Fibroblast of peridontal ligament (primary cell): ENCODE measurements around the gene ENTR1.
A peak's percentile ranks its signal among the peaks of the same experiment; 100 is the strongest.

Experiments
- DNase-seq: peaks from one replicate; pipeline ENCODE4 v3.0.0-alpha.2; 2010; ENCODE audit errors: extremely low read depth

The ENTR1 gene

DNA sequence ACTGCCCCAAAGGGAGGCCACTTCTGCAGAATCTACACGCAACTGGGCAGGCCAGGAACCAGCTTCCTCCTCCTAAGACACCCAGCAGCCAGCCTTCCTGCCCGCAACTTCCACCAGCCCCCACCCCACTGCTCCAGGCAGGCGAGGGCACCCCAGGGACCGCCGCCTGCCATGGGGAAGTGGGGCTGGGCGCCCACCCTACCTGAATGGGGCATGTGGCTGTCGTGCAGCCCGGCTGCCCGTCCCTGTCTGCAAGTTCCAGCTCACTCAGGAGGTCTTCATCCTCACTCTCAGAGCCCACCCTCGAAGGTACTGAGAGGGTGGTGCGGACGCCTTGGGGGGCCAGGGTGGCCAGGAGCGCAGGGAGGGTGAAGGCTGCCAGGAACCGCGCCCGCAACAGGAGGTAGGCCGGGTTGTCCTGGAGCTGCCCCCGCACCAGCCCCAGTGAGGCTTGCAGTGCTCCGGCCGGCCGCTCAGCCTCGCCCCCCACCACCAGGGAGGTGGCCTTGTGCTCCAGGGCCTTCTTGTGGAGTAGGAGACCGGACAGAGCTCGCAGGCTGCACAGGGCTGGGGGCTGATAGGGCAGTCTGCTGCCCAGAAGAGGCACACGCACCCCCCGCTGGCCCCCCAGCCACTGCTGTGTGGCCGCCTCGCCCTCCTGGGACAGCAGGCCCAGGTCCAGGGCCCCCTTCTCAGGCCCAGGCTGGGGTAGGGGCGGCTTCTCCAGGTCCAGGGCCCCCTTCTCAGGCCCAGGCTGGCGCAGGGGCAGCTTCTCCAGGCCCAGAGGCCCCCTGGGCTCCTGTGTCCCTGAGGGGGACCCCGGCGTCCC, 32.9 kb downstream of the ENTR1 start:
- DNase-seq, result no peak

DNA sequence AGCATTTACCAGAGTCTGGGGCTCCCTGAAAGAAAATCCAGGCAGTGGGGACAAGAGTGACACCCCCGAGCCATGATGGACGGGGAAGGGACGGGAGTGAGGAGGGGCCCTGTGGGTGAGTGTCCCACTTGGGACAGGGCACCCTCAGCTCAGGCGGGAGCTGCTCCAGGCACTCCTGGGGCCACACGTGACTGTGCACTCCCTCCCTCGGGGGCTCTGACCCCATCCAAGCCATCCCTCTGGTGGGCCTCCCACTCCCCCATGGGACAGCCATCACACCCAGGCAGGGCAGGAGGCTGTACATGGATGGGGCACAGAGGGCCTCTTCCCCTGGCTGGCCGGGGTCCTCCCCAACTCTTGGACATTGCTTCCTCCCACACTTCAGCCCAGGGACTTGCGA, 34.0 kb downstream of the ENTR1 start:
- DNase-seq, result no peak

DNA sequence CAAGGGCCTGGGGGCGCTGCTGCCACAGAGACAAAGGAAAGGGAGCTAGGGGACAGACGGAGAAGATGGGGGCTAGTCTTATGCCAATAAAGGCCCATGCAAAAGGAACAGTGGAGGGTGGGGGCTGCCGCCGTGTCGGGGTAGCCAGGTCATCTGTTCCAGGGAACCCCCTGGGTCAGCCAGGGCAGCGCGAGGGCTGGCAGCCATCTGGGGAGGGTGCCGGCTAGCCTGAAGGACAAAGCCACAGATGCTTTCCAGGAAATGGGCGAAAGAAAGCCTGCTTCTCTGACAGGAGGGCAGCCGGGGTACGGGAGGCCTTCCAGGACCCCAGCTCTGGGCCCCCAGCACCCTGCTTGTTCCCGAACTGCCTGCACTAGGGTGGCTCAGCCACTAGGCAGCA, 35.3 kb downstream of the ENTR1 start:
- no peak for DNase-seq

- DNase-seq, result no peak
These were observed 36.2 kb downstream of the ENTR1 start for GRCh38 chr9:136374183-136374575.

GRCh38 chr9:136373300-136374182, 36.9 kb downstream of the ENTR1 start, which contains the start of gene CARD9:
Gene CARD9, minus strand, starts transcription at chr9:136373669. Its CDS starts 1,591 bp downstream, at chr9:136372078.
- no peak for DNase-seq

DNA sequence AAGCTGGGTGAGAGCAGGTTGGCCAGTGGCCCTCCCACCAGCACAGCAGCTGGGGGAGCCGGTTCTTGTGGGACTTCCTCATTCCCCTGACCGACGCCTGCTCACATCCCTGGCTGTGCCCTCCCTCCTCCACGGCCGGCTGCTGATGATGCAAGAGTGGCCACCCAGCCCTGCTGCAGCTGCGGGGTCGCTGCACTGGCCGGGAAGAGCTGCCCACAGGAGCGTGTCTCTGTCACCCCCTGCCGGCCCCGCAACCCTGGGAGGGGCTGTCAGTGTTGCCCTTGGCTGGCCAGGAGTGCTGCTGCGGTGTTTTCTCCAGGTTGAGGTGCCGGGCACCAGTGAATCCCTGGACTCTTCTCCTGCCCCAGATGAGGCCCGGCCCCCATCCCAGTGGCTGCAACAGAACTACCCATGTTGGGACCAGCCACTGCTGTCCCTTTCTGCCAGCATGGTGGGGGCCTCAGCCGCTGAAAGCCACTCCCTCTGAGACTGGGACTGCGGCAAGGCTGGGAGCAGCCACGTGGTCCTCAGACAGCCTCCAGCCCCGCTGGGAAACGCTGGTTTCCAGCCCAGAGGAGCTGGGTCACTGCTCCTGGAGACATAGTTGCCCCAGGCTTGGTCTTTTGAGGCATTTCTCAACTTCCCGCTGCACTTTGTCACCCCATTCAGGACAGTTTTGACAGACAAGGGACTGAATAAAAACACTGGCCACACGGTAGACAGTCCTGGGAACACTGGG, 37.7 kb downstream of the ENTR1 start:
- DNase-seq, result peak; percentile 67

DNA sequence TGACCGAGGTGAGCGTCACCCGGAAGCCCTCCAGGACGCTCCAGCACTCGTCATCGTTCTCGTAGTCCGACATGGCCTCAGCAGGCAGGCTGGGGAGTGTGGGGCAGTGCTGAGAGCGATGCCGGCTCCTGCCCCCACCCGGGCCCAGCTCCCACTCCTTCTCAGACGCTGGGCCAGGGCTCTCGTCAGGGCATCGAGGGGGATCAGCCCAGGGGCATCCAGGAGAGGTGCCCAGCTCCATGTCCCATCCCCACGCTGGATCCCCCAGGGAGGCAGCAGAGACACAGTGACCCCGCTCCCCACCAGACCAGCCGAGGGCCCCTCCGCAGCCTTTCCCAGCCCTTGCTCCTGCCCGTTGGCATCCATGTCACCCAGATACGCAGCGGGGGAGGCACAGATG, 38.4 kb downstream of the ENTR1 start:
- no peak for DNase-seq

DNA sequence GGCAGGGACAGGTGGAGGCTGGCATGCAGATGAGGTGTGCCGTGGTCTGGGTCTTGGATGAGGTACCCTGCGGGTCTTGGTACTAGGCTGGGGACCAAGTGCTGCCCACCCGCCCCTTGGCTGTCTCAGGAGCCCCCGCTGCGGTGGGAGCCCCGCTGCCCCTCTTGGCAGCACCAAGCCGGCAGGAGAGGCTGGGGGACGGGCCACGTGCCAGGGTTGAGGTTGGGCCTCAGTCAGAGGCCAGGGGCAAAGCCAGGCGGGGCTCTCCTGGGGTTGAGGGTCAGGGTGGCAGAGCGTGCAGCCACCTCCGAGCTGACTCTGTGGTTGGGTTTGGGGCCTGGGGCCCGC, 38.9 kb downstream of the ENTR1 start:
- DNase-seq, result no peak

- no peak for DNase-seq
These were observed 39.5 kb downstream of the ENTR1 start for GRCh38 chr9:136370687-136371532.

DNA sequence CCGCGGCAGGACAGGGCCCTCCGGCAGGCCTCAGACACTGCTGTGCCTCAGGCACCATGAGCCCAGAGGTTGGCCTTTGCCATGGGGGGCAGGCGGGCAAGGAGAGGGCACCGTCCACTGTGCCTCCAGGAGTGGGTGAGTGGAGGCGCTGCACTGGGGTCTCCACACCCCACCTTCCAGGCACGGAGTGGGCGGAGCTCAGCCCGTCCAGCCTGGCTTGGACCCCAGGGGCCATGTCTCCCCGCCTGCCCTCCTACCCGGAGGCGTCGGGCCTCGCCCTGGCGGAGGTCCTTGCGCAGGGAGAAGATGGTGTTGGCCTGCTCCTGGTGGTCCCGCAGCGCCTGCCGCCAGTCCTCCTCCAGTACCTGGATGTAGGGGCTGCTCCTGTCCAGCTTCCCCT, 40.4 kb downstream of the ENTR1 start:
- DNase-seq, result no peak

- no peak for DNase-seq
These were observed 42.2 kb downstream of the ENTR1 start for GRCh38 chr9:136368190-136368589.

- DNase-seq, result no peak
These were observed 42.9 kb downstream of the ENTR1 start for GRCh38 chr9:136367296-136368145.

GRCh38 chr9:136366826-136367225, 43.6 kb downstream of the ENTR1 start:
- DNase-seq, result no peak

- DNase-seq, result no peak
These were observed 44.6 kb downstream of the ENTR1 start for GRCh38 chr9:136365775-136366222.

GRCh38 chr9:136364942-136365774, 45.3 kb downstream of the ENTR1 start:
- no peak for DNase-seq

GRCh38 chr9:136363949-136364748, 46.3 kb downstream of the ENTR1 start:
- DNase-seq, result no peak

- DNase-seq, result peak; percentile 89
These were observed 47.1 kb downstream of the ENTR1 start, which contains the start of gene DNLZ for GRCh38 chr9:136363106-136363948. Gene DNLZ, minus strand, starts transcription at chr9:136363744. Its CDS starts 30 bp downstream, at chr9:136363714.

DNA sequence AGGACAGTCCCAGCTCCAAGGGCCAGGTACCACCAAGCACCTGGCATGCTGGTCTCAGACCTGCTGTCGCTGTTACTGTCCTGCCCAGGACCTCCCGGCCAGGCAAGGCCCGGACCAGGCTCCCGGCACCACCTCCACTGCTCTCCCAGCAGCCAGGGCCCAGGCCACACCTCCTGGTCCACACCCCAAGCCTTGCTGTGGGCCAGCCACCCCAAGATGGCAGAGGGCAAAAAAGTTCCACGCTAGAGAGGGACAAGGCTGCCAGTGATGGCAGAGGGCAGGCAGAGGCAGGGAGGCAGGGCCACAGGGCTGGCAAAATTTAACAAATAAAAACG, 48.0 kb downstream of the ENTR1 start:
- no peak for DNase-seq
